Urinary bladder (tissue), 4 donors: ENCODE results near the gene SYTL1. TPM values are rescaled to one million over a fixed set of nuclear protein-coding genes. Genes with fewer than 3 reads are reported as not detected.
A peak's percentile ranks its signal among the peaks of the same experiment; 100 is the strongest.

Source experiments
- DNase-seq: peaks from one replicate; pipeline ENCODE4 v3.0.0-alpha.2; 2015; ENCODE audit errors: extremely low spot score
- H3K27ac ChIP-seq: one replicate; pipeline ENCODE4 v1.5.1; 2013; ENCODE audit warnings: low read depth, mild to moderate bottlenecking, moderate library complexity
- H3K36me3 ChIP-seq: one replicate; pipeline ENCODE4 v1.6.1; 2013; ENCODE audit warnings: mild to moderate bottlenecking, moderate library complexity; ENCODE audit not compliant: insufficient read depth
- H3K4me1 ChIP-seq: one replicate; pipeline ENCODE4 v1.6.1; 2013; ENCODE audit warnings: mild to moderate bottlenecking, moderate library complexity; ENCODE audit not compliant: insufficient read depth
- H3K4me3 ChIP-seq: one replicate; pipeline ENCODE4 v1.5.1; 2013; ENCODE audit warnings: low read depth, low read length
- WGBS: extraction: QIAGEN DNeasy Blood & Tissue Kit; methylation state at CpG from one replicate; pipeline ENCODE4 v1.1.7; 2013; 5-methylcytosine and 5-hydroxymethylcytosine counted together
- polyA plus RNA-seq: library from polyadenylated mRNA; stranded (reverse); fragments of 200-250 nt; gene quantifications from one replicate; pipeline ENCODE4 v1.2.3, GENCODE V29; 2013
- total RNA-seq: library from RNA; depleted of rRNA; stranded (reverse); fragments of >200 nt; gene quantifications from one replicate; pipeline ENCODE4 v1.2.3, GENCODE V29; 2014
- donor health status: healthy with polysubstance abuse.
- donor health status: healthy.

The SYTL1 gene
- total and polyA plus RNA-seq, 2 donors: 12.8 to 31.0 TPM

GRCh38 chr1:27306071-27306470 lies 35.8 kb upstream of the SYTL1 start:
- Histone ChIP-seq H3K4me1 (no peaks in the 10 kb centered on the region), H3K27ac (no peak overlapping the region), H3K36me3 (peaks cover 2% of the 10 kb centered on the region), H3K4me3 (no peak overlapping the region)
- no peak for DNase-seq
- WGBS: 88% methylated on average over 11 of the region's 11 CpGs

- WGBS: 70% methylated on average over 11 of the region's 11 CpGs
- no peak overlapping the region for H3K4me3 ChIP-seq
- no peak for DNase-seq
- H3K27ac ChIP-seq: no peak overlapping the region
- H3K4me1 ChIP-seq: no peaks in the 10 kb centered on the region
- H3K36me3 ChIP-seq: peaks cover 2% of the 10 kb centered on the region
These were observed 34.7 kb upstream of the SYTL1 start for GRCh38 chr1:27306892-27307761.

GRCh38 chr1:27307874-27308598 lies 33.8 kb upstream of the SYTL1 start:
- 82% methylated on average over 6 of the region's 6 CpGs for WGBS
- DNase-seq: no peak

DNA sequence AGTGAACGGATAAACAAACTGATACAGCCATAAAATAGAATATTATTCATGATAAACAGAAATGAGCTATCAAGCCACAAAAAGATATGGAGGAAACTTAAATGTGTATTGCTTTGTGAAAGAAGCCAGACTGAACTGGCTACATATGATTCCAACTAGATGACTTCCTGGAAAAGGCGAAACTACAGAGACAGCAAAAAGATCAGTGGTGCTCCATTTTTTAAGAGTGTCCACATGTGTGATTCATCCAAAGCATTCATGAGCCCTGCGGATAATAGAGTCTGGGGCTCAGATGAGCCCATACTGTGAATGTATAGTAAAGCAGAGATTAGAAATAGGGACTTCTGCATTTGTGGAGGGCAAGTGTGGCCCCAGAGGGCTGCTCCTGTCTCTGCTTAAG lies 27.7 kb upstream of the SYTL1 start:
- 58% methylated on average over 3 of the region's 3 CpGs for WGBS
- no peak for DNase-seq
- no peaks in the 10 kb centered on the region for H3K4me1 ChIP-seq
- no peak overlapping the region for H3K27ac ChIP-seq
- H3K36me3 ChIP-seq: no peaks in the 10 kb centered on the region
- no peak overlapping the region for H3K4me3 ChIP-seq

More at GRCh38 chr1:27307874-27308598, 33.8 kb upstream of the SYTL1 start:
- Histone ChIP-seq H3K4me1 (no peaks in the 10 kb centered on the region), H3K27ac (no peak overlapping the region), H3K4me3 (no peak overlapping the region), H3K36me3 (peaks cover 2% of the 10 kb centered on the region)

DNA sequence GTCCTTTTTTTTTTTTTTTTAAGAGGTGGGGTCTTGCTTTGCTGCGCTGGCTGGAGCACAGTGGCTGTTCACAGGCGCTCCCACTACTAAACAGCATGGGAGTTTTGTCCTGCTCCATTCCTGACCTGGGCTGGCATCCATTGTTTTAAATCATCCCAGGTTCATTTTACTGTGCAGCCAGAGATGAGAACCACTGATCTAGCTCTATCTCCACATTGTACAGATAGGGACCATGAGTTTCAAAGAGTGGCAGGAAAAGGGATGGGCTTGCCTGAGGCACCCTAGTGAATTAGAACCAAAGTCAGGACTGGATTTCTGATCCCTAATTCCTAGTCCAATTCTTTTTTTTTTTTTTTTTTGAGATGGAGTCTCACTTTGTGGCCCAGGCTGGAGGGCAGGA lies 27.1 kb upstream of the SYTL1 start:
- H3K4me1 ChIP-seq: no peaks in the 10 kb centered on the region
- H3K4me3 ChIP-seq: no peak overlapping the region
- no peaks in the 10 kb centered on the region for H3K36me3 ChIP-seq
- DNase-seq: no peak
- H3K27ac ChIP-seq: no peak overlapping the region
- 36% methylated on average over 2 of the region's 2 CpGs for WGBS

DNA sequence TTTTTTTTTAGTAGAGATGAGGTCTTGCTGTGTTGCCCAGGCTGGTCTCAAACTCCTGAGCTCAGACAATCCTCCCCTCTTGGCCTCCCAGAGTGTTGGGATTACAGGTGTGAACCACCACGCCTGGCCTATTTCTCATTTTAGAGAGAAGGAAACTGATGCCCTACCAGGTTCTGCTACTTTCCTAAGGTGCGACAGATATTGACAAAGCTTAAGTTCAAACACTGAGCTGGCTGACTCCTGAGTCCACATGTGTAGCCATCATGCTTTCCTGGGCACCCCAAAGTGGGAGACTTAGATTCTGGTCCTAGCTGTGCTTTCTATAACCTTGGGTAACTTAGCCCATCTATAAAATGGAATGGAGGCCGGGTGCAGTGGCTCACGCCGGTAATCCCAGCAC lies 25.0 kb upstream of the SYTL1 start:
- Histone ChIP-seq H3K4me3 (no peak overlapping the region), H3K27ac (no peak overlapping the region), H3K36me3 (no peaks in the 10 kb centered on the region), H3K4me1 (no peaks in the 10 kb centered on the region)
- DNase-seq: no peak
- 80% methylated on average over 5 of the region's 5 CpGs for WGBS

- no peak overlapping the region for H3K4me3 ChIP-seq
- no peak for DNase-seq
- no peaks in the 10 kb centered on the region for H3K4me1 ChIP-seq
- no peak overlapping the region for H3K27ac ChIP-seq
- H3K36me3 ChIP-seq: no peaks in the 10 kb centered on the region
- WGBS: 24% methylated on average over 4 of the region's 4 CpGs
These were observed 23.7 kb upstream of the SYTL1 start for GRCh38 chr1:27318136-27318535.

- Histone ChIP-seq H3K4me3 (no peak overlapping the region), H3K27ac (no peak overlapping the region), H3K4me1 (no peaks in the 10 kb centered on the region), H3K36me3 (no peaks in the 10 kb centered on the region)
- WGBS: 41% methylated on average over 1 of the region's 1 CpG
- DNase-seq: no peak
These were observed 23.2 kb upstream of the SYTL1 start for GRCh38 chr1:27318596-27318995.

- Histone ChIP-seq H3K27ac (peak within 1 kb of the TSS; percentile 81), H3K4me3 (peak within 1 kb of the TSS; percentile 78), H3K36me3 (no peaks in the 10 kb centered on the region), H3K4me1 (no peaks in the 10 kb centered on the region)
- DNase-seq: peak; percentile 90
- WGBS: under 1% methylated on average over 67 of the region's 67 CpGs
These were observed 19.8 kb upstream of the SYTL1 start, which contains the start of gene TMEM222 for GRCh38 chr1:27321813-27322568. TMEM222 (plus strand) TSS chr1:27322163; CDS start chr1:27322198, 35 bp downstream.

DNA sequence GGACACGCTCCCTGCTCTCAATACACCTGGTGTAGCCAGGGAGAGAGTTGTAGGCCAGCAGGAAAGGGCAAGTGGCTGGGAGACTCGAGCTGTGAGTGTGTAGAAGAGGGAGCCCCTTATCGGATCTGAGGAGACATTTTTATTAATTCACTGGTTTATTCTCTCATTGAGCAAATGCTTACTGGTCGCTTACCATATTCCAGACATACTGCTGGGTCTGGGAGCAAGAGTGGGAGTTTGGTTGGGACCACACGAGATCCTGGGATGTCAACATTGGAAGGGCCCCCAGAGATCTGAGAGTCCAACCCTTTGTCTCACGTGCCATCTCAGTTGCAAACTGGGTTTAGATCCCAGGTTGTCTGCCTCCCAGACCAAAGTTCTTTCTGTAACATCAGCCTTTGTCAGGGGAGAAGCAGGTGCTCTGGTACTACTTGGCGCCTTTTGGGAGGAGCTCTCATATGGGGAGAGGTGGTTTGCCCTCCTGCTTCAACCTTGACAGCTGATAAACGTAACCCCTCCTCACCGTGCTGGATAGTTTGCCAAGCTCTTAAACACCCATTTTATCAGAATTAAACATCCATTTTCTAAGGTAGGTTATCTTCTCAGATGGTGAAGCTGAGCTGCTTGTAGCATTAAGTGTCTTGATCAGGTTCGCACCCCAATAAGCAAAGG lies 19.1 kb upstream of the SYTL1 start:
- no peaks in the 10 kb centered on the region for H3K4me1 ChIP-seq

DNA sequence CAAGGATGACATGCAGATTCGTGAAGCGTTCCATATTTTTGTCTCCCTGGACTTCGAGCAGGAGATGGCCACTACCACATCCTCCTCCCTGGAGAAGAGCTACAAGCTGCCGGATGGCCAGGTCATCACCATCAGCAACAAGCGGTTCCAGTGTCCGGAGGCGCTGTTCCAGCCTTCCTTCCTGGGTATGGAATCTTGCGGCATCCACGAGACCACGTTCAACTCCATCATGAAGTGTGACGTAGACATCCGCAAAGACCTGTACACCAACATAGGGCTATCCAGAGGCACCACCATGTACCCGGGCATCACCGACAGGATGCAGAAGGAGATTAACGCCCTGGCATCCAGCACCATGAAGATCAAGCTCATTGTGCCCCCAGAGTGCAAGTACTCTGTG lies 16.5 kb upstream of the SYTL1 start:
- Histone ChIP-seq H3K4me1 (no peaks in the 10 kb centered on the region), H3K4me3 (no peak overlapping the region), H3K27ac (no peak overlapping the region), H3K36me3 (no peaks in the 10 kb centered on the region)
- DNase-seq: no peak
- 92% methylated on average over 15 of the region's 15 CpGs for WGBS

More for the DNA sequence above, 19.1 kb upstream of the SYTL1 start:
- Histone ChIP-seq H3K27ac (peak overlapping the region; percentile 81), H3K4me3 (peak overlapping the region; percentile 78), H3K36me3 (no peaks in the 10 kb centered on the region)
- WGBS: 11% methylated on average over 10 of the region's 10 CpGs
- no peak for DNase-seq

DNA sequence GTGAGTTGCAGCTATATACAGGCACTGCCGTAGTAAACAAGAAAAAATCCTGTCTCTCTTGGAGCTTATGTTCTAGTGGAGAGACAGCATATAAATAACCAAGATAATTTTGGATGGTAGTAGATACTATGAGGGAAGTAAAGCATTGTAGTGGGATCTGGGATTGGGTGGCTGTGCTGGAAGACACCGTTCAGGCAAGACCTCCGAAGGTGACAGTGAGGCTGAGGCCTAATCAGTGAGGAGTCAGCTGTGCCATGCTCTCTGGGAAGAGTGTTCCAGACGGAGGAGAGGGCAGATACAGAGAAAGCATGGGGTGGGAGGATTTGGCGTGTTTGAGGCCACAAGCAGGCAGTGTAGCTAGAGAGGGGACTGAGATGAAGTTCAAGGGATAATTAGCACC lies 13.9 kb upstream of the SYTL1 start:
- Histone ChIP-seq H3K36me3 (no peaks in the 10 kb centered on the region), H3K4me3 (no peak overlapping the region), H3K4me1 (no peaks in the 10 kb centered on the region), H3K27ac (no peak overlapping the region)
- WGBS: 81% methylated on average over 5 of the region's 5 CpGs
- DNase-seq: no peak

- H3K27ac ChIP-seq: no peak overlapping the region
- H3K4me3 ChIP-seq: no peak overlapping the region
- H3K4me1 ChIP-seq: no peaks in the 10 kb centered on the region
- whole genome bisulfite sequencing: 83% methylated on average over 8 of the region's 8 CpGs
- no peak for DNase-seq
- H3K36me3 ChIP-seq: no peaks in the 10 kb centered on the region
These were observed 11.0 kb upstream of the SYTL1 start for GRCh38 chr1:27330786-27331185.
